Measurements from ENCODE around the gene AK5.

DNA sequence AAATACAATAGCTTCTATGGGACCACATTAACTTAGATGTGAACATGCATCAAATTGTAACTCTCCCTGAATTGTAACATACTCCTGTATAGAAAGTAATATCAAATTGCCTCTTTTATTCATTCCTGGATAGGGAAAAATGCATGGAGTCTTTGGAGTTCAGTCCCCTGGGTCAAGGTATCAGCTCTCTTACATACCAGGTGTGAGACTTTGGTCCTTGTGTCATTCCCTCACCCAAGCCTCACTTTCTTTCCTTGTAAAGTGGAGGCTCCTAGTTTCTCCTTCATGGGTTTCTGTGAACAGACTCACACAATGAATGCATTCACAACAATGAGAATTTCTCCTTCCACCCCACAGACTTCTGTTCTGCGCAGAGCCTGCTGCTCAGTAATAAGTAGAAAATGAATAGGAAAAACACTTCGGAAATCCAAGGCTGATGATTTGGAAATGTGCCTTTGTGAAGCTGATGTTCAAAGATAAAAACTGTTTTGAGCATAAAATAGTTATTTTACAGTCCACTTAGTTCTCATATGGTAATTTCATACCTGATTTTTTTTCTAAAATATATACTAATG is 185.3 kb downstream of the AK5 start:
- TF ChIP-seq, protein P1, sequence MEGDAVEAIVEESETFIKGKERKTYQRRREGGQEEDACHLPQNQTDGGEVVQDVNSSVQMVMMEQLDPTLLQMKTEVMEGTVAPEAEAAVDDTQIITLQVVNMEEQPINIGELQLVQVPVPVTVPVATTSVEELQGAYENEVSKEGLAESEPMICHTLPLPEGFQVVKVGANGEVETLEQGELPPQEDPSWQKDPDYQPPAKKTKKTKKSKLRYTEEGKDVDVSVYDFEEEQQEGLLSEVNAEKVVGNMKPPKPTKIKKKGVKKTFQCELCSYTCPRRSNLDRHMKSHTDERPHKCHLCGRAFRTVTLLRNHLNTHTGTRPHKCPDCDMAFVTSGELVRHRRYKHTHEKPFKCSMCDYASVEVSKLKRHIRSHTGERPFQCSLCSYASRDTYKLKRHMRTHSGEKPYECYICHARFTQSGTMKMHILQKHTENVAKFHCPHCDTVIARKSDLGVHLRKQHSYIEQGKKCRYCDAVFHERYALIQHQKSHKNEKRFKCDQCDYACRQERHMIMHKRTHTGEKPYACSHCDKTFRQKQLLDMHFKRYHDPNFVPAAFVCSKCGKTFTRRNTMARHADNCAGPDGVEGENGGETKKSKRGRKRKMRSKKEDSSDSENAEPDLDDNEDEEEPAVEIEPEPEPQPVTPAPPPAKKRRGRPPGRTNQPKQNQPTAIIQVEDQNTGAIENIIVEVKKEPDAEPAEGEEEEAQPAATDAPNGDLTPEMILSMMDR (IDR thresholded peaks at IDR 0.05), result no peak
- no peak for TF ChIP-seq POLR2A (IDR thresholded peaks at IDR 0.05)
- TF ChIP-seq POLR2AphosphoS5 (IDR thresholded peaks at IDR 0.05; ENCODE audit: insufficient read depth in 1 of 2, low read depth in 1 of 2), result no peak

All from vagina (tissue), 2 donors.